Subcutaneous adipose tissue (tissue), 4 donors: ENCODE results near the gene SNORC. TPM values are rescaled to one million over a fixed set of nuclear protein-coding genes. Genes with fewer than 3 reads are reported as not detected.

Experiments
- total RNA-seq, 4 donors: library from RNA; depleted of rRNA; stranded (reverse); fragments of >200 nt; gene quantifications; one replicate each; pipeline ENCODE4 v1.1.0, GENCODE V29; 2016
- TF ChIP-seq, protein P1 (sequence below): fragments of 450-650 bp; IDR thresholded peaks from one replicate; pipeline ENCODE4 v1.5.1; 2016; ENCODE audit warnings: low read depth, mild to moderate bottlenecking, control low read depth, antibody characterized with exemption, moderate library complexity

SNORC gene
- total RNA-seq, 4 donors from 2014 or later: 0.17 to 0.57 (median 0.49) TPM; not detected in 1

- TF ChIP-seq, protein P1, sequence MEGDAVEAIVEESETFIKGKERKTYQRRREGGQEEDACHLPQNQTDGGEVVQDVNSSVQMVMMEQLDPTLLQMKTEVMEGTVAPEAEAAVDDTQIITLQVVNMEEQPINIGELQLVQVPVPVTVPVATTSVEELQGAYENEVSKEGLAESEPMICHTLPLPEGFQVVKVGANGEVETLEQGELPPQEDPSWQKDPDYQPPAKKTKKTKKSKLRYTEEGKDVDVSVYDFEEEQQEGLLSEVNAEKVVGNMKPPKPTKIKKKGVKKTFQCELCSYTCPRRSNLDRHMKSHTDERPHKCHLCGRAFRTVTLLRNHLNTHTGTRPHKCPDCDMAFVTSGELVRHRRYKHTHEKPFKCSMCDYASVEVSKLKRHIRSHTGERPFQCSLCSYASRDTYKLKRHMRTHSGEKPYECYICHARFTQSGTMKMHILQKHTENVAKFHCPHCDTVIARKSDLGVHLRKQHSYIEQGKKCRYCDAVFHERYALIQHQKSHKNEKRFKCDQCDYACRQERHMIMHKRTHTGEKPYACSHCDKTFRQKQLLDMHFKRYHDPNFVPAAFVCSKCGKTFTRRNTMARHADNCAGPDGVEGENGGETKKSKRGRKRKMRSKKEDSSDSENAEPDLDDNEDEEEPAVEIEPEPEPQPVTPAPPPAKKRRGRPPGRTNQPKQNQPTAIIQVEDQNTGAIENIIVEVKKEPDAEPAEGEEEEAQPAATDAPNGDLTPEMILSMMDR: no peak
Measured at GRCh38 chr2:232911712-232912277, 41.7 kb downstream of the SNORC start.

- TF ChIP-seq, protein P1: no peak
Measured at GRCh38 chr2:232913903-232914302, 43.8 kb downstream of the SNORC start.

- TF ChIP-seq, protein P1: no peak
Measured at GRCh38 chr2:232919141-232919540, 49.1 kb downstream of the SNORC start.

GRCh38 chr2:232920055-232920454 lies 50.0 kb downstream of the SNORC start:
- TF ChIP-seq, protein P1: no peak

GRCh38 chr2:232920760-232921159 lies 50.7 kb downstream of the SNORC start:
- TF ChIP-seq, protein P1: no peak

DNA sequence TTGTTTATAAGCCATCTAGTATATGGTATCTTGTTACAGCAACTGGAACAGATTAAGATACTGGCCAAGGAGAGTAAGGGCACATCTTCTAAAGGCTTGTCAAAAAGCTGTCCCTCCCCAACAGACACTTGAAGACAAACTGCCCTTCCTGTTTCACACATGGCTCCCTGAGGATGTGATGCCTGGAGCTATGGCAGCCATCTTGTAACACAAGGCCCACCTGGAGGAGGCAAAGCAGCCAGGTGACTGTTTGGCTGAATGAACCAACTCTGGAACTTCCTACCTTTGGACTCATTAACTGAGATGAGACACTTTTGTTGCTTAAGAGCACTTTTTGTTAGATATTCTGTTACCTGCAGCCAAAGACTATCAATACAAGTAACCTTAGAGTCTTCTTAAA lies 54.4 kb downstream of the SNORC start:
- TF ChIP-seq, protein P1: no peak

DNA sequence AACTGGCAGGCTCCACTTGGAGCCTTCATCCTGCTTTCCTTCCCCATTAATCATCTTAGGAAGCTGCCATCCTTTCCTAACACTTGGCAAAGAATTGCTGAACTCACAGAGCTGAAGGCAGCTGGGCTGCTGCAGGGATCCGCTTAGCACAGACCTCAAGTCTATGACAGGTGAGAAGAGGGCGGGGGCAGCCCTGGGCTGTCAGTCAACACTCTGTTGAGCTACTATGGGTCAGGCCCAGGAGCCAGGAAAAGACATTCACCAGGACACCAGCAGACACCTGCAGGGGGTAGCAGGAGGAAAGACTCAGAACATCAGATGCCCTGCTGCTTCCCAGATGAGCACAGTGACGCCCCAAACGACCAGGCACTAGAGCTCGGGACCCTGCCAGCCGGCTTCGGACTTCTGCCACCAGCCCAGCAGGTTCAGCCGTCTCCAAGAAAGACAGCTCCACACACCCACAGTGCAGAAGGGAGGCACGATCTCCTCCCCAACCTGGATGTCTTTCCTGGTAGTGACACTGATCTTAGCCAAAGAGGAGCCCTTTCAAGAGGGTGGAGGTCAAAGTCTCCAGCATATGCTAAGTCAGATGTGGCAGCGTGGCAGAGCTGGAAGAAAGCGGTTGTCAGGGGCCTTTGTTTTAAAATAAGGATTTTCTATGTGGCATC lies 55.2 kb downstream of the SNORC start:
- TF ChIP-seq, protein P1: no peak
